ENCODE results near the gene KAZN.

GRCh38 chr1:14663773-14664172 lies 65.3 kb downstream of the KAZN start:
- TF ChIP-seq EP300 (IDR thresholded peaks at IDR 0.05): no peak
- TF ChIP-seq, protein P1, sequence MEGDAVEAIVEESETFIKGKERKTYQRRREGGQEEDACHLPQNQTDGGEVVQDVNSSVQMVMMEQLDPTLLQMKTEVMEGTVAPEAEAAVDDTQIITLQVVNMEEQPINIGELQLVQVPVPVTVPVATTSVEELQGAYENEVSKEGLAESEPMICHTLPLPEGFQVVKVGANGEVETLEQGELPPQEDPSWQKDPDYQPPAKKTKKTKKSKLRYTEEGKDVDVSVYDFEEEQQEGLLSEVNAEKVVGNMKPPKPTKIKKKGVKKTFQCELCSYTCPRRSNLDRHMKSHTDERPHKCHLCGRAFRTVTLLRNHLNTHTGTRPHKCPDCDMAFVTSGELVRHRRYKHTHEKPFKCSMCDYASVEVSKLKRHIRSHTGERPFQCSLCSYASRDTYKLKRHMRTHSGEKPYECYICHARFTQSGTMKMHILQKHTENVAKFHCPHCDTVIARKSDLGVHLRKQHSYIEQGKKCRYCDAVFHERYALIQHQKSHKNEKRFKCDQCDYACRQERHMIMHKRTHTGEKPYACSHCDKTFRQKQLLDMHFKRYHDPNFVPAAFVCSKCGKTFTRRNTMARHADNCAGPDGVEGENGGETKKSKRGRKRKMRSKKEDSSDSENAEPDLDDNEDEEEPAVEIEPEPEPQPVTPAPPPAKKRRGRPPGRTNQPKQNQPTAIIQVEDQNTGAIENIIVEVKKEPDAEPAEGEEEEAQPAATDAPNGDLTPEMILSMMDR (IDR thresholded peaks at IDR 0.05): no peak
